ENCODE results near the gene PTK6.

DNA sequence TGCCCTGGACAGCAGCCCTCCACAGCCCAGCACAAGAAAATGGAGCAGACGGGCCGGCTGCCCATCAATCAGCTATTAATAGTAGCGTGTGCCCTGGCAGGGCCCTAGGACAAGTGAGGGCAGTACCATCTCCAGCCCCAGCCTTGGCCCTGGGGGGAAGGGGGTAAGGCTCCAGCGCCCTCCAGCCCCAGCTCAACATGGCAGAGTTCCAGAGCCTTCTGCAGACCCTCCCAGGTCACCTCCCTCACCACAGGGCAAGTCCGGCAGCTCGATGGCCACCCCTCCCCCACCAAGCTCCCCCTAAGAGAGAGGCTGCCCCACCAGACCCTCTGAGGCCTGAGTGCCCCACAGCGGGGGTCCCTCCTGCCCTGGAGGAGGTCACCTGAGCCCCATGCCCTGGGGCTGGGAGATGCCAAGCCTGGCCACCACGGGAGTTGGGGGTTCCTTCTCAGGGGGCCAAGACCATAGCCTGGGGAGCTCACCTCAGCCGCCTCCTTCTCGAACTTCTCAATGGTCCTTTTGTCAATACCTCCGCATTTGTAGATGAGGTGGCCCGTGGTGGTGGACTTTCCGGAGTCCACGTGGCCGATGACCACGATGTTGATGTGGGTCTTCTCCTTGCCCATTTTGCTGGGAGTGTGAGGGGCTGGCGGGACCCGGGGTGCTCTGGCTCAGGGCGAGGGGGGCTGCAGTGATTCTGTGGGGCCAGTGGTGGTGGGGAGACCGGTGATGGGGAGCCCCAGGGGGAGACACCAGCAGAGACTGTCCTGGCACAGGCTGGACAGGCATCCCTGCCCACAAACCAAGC, 39.8 kb downstream of the PTK6 start:
- TF ChIP-seq, protein P1, sequence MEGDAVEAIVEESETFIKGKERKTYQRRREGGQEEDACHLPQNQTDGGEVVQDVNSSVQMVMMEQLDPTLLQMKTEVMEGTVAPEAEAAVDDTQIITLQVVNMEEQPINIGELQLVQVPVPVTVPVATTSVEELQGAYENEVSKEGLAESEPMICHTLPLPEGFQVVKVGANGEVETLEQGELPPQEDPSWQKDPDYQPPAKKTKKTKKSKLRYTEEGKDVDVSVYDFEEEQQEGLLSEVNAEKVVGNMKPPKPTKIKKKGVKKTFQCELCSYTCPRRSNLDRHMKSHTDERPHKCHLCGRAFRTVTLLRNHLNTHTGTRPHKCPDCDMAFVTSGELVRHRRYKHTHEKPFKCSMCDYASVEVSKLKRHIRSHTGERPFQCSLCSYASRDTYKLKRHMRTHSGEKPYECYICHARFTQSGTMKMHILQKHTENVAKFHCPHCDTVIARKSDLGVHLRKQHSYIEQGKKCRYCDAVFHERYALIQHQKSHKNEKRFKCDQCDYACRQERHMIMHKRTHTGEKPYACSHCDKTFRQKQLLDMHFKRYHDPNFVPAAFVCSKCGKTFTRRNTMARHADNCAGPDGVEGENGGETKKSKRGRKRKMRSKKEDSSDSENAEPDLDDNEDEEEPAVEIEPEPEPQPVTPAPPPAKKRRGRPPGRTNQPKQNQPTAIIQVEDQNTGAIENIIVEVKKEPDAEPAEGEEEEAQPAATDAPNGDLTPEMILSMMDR (IDR thresholded peaks at IDR 0.05) = no peak
- no peak for TF ChIP-seq POLR2A (IDR thresholded peaks at IDR 0.05)
